ENCODE data around the gene COLEC12. TPM values are rescaled to one million over a fixed set of nuclear protein-coding genes. Genes with fewer than 3 reads are reported as not detected.
A peak's percentile ranks its signal among the peaks of the same experiment; 100 is the strongest.

Gene COLEC12
- total RNA-seq, 1 donor from 2014 or later = 3.3 TPM

GRCh38 chr18:376311-376710 is 124.2 kb downstream of the COLEC12 start:
- no peak for DNase-seq (ENCODE audit: low read depth)

GRCh38 chr18:374721-375168 is 125.8 kb downstream of the COLEC12 start:
- TF ChIP-seq CTCF (conservative IDR thresholded peaks at IDR 0.05; ENCODE audit: low read depth, low read length) = no peak
- H3K4me3 ChIP-seq (ENCODE audit: low read depth, low read length) = no peak overlapping the region
- DNase-seq (ENCODE audit: low read depth) = no peak

More at GRCh38 chr18:376311-376710, 124.2 kb downstream of the COLEC12 start:
- no peak for TF ChIP-seq CTCF (conservative IDR thresholded peaks at IDR 0.05; ENCODE audit: low read depth, low read length)
- no peak overlapping the region for H3K4me3 ChIP-seq (ENCODE audit: low read depth, low read length)

GRCh38 chr18:373780-374179 is 126.7 kb downstream of the COLEC12 start:
- TF ChIP-seq CTCF (conservative IDR thresholded peaks at IDR 0.05; ENCODE audit: low read depth, low read length) = no peak
- H3K4me3 ChIP-seq (ENCODE audit: low read depth, low read length) = no peak overlapping the region
- DNase-seq (ENCODE audit: low read depth) = no peak

- no peak for DNase-seq (ENCODE audit: low read depth)
- H3K4me3 ChIP-seq (ENCODE audit: low read depth, low read length) = no peak overlapping the region
These were observed 128.9 kb downstream of the COLEC12 start for GRCh38 chr18:371609-371982.

GRCh38 chr18:370751-371608 is 129.5 kb downstream of the COLEC12 start:
- no peak for TF ChIP-seq CTCF (conservative IDR thresholded peaks at IDR 0.05; ENCODE audit: low read depth, low read length)
- no peak for DNase-seq (ENCODE audit: low read depth)

More at GRCh38 chr18:371609-371982, 128.9 kb downstream of the COLEC12 start:
- TF ChIP-seq CTCF (conservative IDR thresholded peaks at IDR 0.05; ENCODE audit: low read depth, low read length) = no peak

GRCh38 chr18:369224-370015 is 131.1 kb downstream of the COLEC12 start:
- no peak for TF ChIP-seq CTCF (conservative IDR thresholded peaks at IDR 0.05; ENCODE audit: low read depth, low read length)
- H3K4me3 ChIP-seq (ENCODE audit: low read depth, low read length) = no peak overlapping the region
- peak; percentile 54 for DNase-seq (ENCODE audit: low read depth)

More at GRCh38 chr18:370751-371608, 129.5 kb downstream of the COLEC12 start:
- no peak overlapping the region for H3K4me3 ChIP-seq (ENCODE audit: low read depth, low read length)
